Left cardiac atrium (tissue), 4 donors: ENCODE results near the gene PTPRG. TPM values are rescaled to one million over a fixed set of nuclear protein-coding genes. Genes with fewer than 3 reads are reported as not detected.

Source experiments
- ATAC-seq, 2 donors: fragments of 200-7000 bp; cut with Tn5 transposase; one replicate each; pipeline ENCODE4 v1.9.1; 2020; ENCODE audit warnings: mild to moderate bottlenecking in 2 of 2, moderate library complexity in 2 of 2
- DNase-seq: peaks from one replicate; pipeline ENCODE4 v3.0.0-alpha.2; 2020
- intact Hi-C, 2 donors: fragments of 100-400 bp; cut with DNase I; formaldehyde crosslinking; loops; one replicate each; pipeline versions ENCODE4 v1.14.1 to v1.15.1; 2022 to 2023
- total RNA-seq, 2 donors: library from RNA; stranded (reverse); fragmentation: NEBNext Ultra II Directional; extraction: Animal tissue kit (Norgen Biotek cat#: 25700); gene quantifications; one replicate each; pipeline ENCODE4 v1.2.1, GENCODE V29; 2021
- donor health status: DM: no; HTN: yes; CAD: no.
- donor health status: DM: no; HTN: yes; CAD: no; lungs with severe emphysema.
- donor health status: DM: yes; HTN: yes; CAD: no.
- donor health status: Dilated cardiomyopathy.

PTPRG gene
- total RNA-seq, 2 donors from 2014 or later: 37.6 to 46.9 TPM

DNA sequence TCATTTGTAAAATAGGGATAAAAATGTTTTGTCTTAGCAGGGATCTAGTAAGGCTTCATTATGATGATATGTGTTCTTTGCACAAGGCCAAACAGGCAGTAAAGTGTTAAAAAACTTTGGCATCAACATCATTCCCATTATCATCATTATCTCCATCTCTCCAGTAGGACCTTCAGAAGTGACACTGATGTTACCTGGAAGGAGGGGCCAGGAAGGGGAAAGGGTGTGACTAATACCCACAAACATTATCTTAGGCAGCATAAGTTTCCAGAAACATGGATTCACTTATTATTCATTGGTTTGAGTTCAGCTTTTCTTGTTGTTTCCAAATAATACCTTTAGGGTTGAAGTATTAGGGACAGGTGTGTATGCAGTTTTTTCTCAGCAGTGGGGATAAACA lies 399.6 kb downstream of the PTPRG start:
- ATAC-seq (no peak), DNase-seq (no peak)
- intact Hi-C loops: no loop called here

DNA sequence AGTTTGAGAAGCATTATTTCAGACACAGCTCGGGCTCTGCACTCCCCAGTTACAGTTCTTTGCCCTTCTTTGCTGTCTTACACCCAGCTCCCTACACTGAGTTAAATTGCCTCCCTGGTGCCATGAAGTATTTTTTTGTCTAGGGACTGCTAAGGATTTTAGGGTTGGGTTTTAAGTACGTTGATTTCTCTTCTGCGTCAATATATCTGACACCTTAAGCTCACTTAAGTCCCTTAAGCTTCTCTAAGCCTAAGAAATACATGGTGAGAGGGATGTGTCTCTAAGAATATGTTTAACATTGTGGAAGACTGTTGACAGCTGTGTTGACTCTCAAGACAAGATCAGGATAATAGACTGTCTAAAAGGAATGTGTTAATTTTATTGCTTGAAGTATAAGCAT lies 400.5 kb downstream of the PTPRG start:
- ATAC-seq (no peak), DNase-seq (no peak)
- intact Hi-C loops: no loop called here

DNA sequence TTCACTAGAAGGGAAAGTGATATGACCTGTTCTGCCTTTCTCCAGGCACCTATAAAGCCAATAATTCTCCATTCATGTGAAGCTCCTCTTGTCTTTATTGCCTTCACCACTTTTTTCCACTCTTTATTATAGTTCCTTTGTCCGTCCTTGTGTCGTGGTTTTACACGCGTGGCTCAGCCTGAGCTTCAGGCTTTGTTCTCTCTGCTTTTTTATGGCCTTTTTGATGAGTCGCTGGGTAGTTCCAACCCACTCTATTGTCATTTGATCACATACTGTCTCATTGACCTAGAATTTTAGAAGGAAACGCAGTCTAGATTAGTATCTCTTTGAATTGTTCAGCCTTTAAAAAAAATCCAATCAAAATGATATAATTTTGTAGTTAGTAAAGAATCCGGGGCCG lies 403.2 kb downstream of the PTPRG start:
- DNase-seq (no peak), ATAC-seq (no peak)
- intact Hi-C loops: no loop called here

DNA sequence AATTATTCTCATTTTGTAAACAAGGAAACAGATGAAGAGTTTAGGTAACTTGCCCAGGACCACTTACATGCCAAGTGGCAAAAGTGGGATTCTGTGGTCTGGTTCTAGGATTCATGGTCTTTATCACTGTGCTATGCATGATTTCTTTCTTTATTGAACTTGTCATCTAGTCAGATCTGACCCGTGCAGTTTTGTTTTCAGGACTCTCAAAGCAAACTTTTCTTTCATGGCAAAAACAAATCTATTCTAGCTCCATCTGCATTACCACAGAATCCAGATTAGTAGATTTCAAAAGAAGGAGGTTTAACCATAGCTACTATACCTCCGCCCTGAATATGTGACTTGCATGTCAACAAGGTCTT lies 404.4 kb downstream of the PTPRG start:
- intact Hi-C loops: no loop called here
- DNase-seq: no peak
- no peak for ATAC-seq

DNA sequence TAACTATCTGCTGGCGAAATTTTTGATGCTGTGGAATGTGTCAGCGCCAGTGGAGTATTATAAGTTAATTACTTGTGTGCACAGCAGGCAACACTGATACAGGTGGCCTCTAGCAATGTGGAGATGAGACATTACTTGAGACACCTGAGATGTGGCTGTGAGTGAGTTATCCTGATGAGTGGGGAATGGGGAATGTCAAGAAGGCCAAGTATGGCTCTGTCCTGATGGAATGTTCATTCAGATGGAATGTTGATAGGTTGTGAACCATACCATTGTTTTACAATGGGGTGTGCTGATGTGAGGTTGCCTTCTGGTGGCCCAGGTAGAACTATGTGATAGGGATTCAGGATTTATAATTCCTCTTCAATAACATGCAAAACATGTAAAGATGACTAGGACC lies 404.8 kb downstream of the PTPRG start:
- DNase-seq (no peak), ATAC-seq (no peak)
- intact Hi-C loops: no loop called here

DNA sequence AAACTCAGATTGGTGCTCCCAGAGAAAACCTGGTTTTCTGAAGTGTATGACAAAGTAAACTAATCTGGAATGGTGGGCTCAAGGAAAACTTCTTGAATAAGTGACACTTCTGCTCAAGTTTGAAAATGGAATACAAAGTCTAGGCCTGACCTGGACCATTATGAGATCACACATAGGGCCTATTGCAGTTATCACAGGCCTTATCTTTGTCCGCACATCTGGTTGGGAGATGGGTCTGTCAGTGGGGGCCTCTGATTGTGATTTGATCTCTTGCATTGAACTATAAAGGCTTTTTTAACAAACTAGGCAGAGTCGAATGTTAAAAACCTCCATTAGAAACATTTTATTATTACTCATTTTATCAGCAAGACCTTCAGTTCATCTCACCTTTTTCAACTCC lies 405.6 kb downstream of the PTPRG start:
- ATAC-seq: no peak

DNA sequence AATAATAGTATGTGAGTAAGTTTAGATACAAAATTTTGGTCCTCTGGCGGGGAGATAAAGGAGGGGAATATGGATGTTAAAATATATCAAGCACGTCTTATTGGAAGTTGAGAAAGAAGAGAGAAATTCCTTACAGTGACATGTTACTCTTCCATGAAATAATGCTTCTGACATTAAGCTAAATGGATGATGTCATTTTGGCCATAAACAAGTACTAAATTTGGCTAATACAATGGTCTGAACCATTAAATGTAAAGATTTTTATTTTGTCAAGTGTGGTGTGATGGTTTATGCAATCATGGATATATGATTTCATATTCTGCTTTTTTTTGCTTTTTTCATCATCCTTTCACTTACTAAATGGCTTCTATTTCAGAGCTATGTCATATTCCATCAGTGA lies 406.6 kb downstream of the PTPRG start:
- DNase-seq (no peak), ATAC-seq (no peak)
- intact Hi-C loops: no loop called here

More for the DNA sequence above, 405.6 kb downstream of the PTPRG start:
- intact Hi-C loops: no loop called here
- no peak for DNase-seq

DNA sequence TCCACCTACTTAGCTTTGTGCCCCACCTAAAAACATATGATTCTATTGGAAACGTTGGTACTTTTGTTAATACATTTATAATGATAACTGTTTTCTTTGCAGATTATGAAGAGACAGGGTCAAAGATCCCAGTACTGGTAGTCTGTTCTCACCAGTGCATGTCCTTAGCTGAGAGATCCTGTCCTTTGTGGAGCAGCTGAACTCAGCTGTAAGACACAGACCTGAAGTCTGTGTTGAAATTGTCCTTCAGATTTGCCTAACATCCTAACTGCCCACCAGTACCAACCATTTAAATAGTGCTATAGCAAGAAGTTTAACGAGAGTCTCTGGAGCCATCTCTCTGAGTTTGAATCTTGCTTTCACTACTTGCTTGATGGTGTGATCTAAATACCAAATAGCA lies 413.3 kb downstream of the PTPRG start:
- ATAC-seq: no peak
- DNase-seq: no peak

DNA sequence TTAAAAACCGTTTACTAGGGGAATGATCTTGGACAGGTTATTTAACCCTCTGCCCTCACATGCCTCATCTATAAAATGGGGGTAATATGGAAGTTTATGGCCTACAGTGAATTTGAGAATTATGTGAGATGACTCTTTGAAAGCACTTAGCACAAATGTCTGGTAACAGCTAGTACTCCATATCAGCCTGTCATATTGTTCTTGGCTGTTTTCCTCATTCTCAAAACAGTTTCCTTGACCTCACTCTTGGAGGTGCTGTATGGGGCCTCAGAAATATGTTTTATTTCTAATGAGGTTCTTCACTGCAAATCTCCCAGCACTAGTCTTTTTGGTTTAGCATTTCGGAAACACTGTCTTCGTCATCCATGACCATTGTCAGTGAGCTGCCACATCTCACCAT lies 413.8 kb downstream of the PTPRG start:
- intact Hi-C loops: no loop called here
- ATAC-seq (peak in 1 of 2 donors; percentile 73), DNase-seq (no peak)

More for the DNA sequence above, 413.3 kb downstream of the PTPRG start:
- intact Hi-C loops: no loop called here

DNA sequence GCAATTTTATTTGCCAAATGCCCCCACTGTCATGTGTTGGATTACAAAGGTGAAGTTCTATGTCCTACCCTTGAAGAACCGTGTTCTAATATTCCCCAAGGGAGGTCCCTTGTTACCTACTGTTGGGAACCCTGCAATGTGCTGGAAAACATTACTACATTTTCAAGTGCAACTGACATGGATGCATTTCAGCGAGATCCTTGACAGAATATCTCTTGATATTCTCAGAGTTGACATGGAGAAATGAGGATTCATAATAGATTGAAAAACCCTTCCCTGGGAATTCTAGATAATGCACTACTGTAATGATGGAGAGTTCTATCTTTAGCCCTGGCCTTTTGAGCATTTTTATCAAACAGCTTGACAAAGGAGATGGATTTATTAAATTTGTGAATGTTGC lies 414.6 kb downstream of the PTPRG start:
- intact Hi-C loops: no loop called here
- ATAC-seq: no peak
- no peak for DNase-seq

DNA sequence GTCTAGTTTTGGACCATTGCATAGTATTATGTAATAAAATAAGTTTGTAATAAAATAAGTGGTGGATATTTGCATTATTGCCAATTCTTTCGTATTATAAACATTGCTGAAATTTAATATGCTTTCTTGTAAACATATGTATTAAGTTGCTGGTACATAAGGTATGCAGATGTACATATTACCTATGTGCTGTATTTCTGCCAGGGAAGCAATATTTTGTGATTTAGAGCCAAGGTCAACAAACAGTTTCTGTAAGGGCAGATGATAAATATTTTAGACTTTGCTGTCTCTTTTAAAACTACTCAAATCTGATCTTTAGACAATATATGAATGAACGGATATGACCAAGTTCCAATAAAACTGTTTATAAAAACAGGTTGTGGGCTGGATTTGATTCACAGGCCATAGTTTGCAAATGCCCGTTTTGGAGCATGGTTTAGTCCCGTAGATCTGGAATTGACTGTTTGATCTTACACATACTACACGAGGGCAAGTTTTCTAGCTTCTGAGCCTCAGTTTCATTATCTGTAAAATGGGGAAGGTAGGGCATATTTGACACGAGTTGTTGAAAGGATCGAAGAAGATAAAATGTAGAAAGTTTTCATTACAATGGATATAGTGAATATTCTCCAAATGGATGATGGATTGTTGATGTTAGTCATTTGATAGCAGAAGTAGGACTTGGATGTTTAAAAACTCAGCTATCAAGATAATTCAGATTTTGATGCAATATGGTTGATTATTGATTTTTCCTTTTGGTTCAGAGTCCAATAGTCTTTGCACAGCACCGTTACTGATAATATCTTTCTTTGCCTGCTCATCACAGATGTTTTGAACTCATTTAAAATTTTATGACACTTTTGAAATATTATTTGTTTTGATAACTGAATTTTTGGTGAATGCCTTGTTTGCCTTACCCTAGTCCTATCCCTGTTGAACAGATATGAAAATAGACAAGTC lies 417.4 kb downstream of the PTPRG start:
- intact Hi-C loops: no loop called here
- DNase-seq: no peak
- no peak for ATAC-seq

DNA sequence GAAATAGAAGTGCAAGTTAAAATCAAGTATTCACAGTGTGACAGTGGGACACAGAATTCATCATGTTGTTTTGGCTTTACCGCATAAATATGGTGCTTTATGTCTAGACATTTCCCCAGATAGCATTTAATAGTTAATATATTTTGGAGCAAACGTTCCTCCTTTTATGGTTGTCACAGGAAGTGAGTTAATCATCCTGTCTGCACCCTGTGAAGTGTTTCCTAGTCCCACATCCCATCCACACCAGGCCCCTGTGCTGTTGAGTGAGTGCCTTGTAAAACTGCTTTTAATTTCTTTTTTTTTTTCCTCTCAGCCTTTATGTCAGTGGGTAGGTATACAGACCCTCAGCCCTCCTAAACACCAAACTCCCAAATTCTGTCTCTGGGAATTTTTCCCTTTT lies 418.3 kb downstream of the PTPRG start:
- DNase-seq (no peak), ATAC-seq (peak; percentile 50 to 64)
- intact Hi-C loops: no loop called here

DNA sequence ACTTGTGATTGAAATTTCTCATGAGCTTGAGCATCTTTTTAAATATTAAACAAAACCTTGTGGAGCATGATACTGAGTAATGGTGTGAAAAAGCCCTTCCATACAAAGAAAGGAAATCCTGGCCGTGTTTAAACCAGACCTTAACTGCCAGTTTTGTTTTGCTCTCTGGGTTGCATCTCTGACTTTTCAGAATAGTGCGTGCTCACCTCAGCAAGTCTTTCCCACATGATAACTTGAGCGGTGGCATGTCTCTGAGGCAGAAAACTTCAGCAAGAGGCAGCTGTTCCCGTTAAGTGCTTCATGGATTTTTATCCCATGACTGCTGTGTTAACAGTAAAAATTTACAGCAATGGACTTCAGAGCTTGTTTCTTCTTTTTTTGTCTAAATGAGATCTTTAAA lies 418.7 kb downstream of the PTPRG start:
- ATAC-seq: no peak
- intact Hi-C loops: no loop called here
- no peak for DNase-seq

DNA sequence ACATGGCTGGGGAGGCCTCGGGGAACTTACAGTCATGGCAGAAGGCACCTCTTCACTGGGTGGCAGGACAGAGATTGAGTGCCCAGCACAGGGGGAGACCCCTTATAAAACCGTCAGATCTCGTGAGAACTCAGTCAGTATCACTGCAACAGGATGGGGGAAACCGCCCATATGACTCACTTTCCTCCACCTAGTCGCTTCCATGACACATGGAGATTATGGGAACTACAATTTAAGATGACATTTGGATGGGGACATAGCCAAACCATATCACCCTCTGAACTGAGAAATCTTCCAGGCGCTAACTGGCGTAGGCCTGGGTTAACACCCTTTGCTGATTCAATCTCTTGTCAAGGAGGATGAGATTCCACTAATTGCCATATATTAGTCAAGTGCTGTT lies 419.7 kb downstream of the PTPRG start:
- ATAC-seq: no peak
- DNase-seq: no peak

DNA sequence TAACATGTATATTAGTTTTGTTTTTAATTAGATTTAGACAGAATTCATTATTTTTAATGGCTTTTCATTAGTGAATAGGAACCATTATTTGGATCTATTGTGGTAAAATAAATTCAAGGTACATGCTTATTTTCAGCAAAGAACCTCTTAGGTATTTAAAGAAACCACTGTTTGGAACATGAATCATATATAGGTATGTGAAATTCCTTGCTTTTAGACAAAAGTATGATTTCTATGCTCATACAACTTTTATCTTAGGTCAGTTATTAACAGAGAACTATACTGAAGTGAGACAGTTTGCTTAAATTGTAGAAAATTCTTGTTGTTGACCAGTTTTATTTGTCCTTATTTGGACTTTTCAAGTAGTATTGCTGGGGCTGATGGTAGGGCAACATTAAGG lies 422.1 kb downstream of the PTPRG start:
- intact Hi-C loops: no loop called here
- DNase-seq (no peak), ATAC-seq (no peak)

More for the DNA sequence above, 419.7 kb downstream of the PTPRG start:
- intact Hi-C loops: no loop called here

DNA sequence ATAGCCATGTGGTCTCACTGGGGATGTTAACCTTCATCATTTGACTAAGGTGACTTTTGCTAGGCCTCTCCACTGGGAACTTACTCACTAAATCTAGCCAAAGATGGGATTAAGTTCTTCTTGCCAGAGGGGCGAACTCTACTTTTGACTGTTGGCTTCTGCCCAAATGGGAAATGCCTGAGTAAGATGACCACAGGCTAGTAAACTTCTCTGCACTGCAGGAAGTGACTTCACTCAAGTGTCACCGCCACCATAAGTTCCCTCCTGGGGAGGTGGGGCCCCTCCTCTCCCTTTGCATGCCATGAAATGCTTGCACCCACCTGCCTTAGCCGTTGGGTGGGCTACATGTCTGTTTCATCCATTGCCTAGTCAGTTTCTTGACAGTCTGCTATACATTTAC lies 423.6 kb downstream of the PTPRG start:
- DNase-seq: no peak
- intact Hi-C loops: no loop called here
- ATAC-seq: no peak

DNA sequence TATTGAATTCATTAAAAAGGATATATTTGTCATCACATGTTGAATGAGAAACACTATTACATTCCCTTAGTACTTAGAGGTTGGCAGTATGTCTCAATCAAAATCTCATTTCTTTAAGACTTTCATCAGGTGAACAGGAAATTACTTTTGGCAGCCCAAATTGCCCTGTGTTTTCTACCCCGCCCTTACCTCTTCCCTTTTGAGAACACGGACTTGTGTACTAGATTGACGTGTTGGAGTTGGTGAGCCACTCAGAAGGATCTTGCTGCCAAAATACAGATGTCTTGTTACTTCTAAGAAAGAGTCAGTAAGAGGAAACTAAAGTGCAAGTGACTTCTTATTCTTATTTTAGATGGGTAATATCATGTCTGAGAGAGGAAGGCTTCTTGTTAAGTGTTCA lies 425.1 kb downstream of the PTPRG start:
- DNase-seq: no peak

DNA sequence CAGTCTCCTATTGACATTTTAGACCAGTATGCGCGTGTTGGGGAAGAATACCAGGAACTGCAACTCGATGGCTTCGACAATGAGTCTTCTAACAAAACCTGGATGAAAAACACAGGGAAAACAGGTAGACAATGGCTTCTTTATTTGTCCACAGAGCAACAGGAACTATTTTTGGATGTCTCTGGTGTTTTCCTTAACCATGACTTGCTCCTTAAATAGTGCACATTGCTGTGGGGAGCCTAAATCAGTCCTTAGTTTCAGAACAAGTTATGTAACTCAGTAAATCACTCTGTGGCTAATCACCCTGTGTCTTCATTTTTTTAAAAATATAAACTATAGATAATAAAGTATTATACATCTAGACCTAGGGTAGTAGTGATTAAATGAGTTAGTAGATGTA lies 428.3 kb downstream of the PTPRG start:
- DNase-seq: no peak
- intact Hi-C loops: no loop called here
- ATAC-seq: no peak

More for the DNA sequence above, 425.1 kb downstream of the PTPRG start:
- intact Hi-C loops: no loop called here
- no peak for ATAC-seq

DNA sequence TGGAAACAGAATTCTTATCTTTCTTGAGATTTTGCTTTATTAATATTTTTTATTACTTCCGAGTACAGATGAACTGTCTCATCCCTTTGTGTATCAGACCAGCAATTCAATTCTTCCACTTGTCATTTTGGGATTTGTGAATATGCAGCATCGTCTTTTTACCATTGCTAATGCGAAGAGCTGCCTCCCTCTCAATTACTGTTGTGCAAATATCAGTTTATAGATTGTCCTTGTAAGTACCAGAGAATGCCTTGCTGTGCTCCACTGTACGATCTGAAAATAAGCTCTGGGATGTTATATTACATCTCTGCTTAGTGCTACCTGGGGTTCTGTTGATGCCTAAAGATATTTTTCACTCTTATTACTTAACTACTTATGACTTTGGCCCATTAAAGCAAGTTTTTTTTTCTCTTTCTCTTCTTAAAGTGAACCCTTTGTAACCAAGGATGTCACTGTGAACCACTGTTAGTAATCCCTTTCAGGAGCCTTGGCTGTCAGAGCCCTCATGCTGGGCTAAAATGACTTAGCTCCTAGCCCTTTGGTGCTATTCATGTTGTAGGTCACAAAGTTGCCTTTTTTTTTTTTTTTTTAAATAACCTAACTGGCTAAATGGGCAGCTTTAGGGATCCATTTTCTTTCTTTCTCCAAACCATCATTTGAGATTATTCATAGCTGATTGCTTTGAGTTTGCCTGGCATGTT lies 429.1 kb downstream of the PTPRG start:
- DNase-seq: no peak
- ATAC-seq: no peak
- intact Hi-C loops: no loop called here

DNA sequence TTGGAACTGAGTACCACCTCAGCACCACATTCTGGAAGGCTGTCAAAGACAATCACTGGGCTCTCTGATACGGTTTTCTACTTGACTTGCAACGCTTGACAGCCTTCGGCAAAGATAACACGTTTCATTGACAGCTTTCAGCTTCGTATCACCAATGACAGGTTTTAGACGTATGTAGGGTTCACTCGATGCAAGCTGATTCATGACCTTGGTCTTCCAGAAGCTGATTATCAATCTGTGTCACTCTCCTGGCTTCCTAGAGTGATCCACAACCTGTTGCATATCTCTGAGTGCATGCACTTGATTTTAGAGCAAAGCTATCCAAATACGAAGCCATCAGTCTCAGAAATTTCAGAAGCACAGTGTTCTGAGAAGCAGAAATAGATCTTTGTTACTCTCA lies 430.3 kb downstream of the PTPRG start:
- intact Hi-C loops: no loop called here
- no peak for DNase-seq
- peak in 1 of 2 donors; percentile 29 for ATAC-seq

DNA sequence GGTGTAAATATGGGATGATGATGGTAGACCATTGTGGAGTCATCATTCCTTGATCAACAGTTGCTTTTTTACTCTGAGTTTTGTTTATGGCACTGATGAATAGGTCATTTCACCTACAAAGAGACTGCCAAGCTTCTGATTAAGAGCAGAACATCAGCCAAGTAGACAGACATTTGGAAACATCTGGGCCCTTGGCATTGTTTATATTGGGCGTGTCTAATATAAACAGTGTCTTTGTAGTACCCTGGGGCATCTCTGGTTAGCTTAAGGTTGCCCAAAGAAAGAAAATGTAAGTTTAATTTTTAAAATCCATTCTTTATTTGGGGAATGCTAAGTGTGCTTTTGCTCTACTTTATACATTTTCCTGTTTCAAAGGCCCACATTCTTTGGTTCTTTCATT lies 435.0 kb downstream of the PTPRG start:
- DNase-seq (no peak), ATAC-seq (no peak)
- intact Hi-C loops: no loop called here
